BLaER1 (cell line): Measurements from ENCODE around the gene CDC42EP3.

Experiments used
- H3K27ac ChIP-seq: shearing (Covaris generic); formaldehyde crosslinking; 2 replicates; pipeline ENCODE4 v1.8.1; 2022
- H3K27me3 ChIP-seq: shearing (Covaris generic); formaldehyde crosslinking; 2 replicates; pipeline ENCODE4 v1.8.1; 2022
- H3K36me3 ChIP-seq: shearing (Covaris generic); formaldehyde crosslinking; 2 replicates; pipeline ENCODE4 v1.8.1; 2022
- H3K4me1 ChIP-seq: shearing (Covaris generic); formaldehyde crosslinking; 2 replicates; pipeline ENCODE4 v1.8.1; 2022
- H3K4me2 ChIP-seq: shearing (Covaris generic); formaldehyde crosslinking; 2 replicates; pipeline ENCODE4 v1.8.1; 2022
- H3K4me3 ChIP-seq: shearing (Covaris generic); formaldehyde crosslinking; 2 replicates; pipeline ENCODE4 v1.8.1; 2022
- H3K9ac ChIP-seq: shearing (Covaris generic); formaldehyde crosslinking; 2 replicates; pipeline ENCODE4 v1.8.1; 2022
- H3K9me3 ChIP-seq: shearing (Covaris generic); formaldehyde crosslinking; 2 replicates; pipeline ENCODE4 v1.8.1; 2022
- H4K20me1 ChIP-seq: shearing (Covaris generic); formaldehyde crosslinking; 2 replicates; pipeline ENCODE4 v1.8.1; 2022
- Cebpa-rat ChIP-seq: shearing (Covaris generic); IDR thresholded peaks from 2 replicates; pipeline ENCODE4 v1.8.1; 2022

The CDC42EP3 gene

DNA sequence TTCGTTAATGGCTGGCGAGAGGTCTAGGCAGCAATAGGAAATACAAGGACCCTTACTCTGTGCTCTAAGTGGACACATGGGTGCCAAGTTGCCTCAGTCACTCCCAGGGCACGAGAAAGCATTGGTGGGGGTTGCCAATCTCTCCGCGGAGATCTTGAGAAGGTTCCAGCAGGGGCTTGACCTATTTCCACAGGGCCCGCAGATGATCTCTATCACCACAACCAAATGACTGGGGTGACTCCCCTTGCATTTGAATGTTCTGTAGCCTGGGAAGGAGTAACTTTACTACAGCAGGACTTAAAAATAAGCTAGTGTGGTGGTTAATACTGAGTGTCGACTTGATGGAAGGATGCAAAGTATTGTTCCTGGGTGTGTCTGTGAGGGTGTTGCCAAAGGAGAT, 8.1 kb downstream of the CDC42EP3 start:
- no peak for TF ChIP-seq Cebpa-rat
- Histone ChIP-seq H3K9me3 (no peaks in the 10 kb centered on the region), H3K27me3 (no peaks in the 10 kb centered on the region), H3K36me3 (peaks cover 12% of the 10 kb centered on the region; the same call in 1 of the 2 replicates), H3K4me2 (no peak overlapping the region), H3K4me3 (no peak overlapping the region), H3K27ac (no peak overlapping the region), H3K4me1 (peaks cover 31% of the 10 kb centered on the region), H3K9ac (no peak overlapping the region), H4K20me1 (peaks cover 30% of the 10 kb centered on the region)

DNA sequence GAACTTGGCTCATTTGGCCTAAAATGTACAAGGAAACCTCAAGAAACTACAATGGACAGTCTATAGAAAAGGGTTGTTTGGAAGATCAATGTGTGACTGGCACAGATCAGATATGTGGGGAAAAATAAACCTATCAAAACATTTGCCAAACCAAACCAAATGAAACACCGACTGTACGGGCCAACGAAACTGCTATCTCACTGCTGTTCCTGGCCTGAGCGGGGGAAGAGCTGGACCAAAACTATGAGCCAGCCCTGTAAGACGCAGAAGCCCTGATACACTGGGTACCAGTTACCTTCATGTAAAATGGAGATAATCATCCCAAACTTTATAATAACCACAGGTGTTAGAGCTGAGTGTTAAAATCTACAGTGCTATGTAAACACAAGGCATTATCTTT, 11.7 kb downstream of the CDC42EP3 start:
- no peak for TF ChIP-seq Cebpa-rat
- Histone ChIP-seq H4K20me1 (no peaks in the 10 kb centered on the region; the same call in 1 of the 2 replicates), H3K27ac (no peak overlapping the region), H3K9me3 (no peaks in the 10 kb centered on the region), H3K36me3 (peaks cover 12% of the 10 kb centered on the region; the same call in 1 of the 2 replicates), H3K27me3 (no peaks in the 10 kb centered on the region), H3K4me1 (peaks cover 33% of the 10 kb centered on the region), H3K9ac (no peak overlapping the region), H3K4me2 (no peak overlapping the region), H3K4me3 (no peak overlapping the region)

DNA sequence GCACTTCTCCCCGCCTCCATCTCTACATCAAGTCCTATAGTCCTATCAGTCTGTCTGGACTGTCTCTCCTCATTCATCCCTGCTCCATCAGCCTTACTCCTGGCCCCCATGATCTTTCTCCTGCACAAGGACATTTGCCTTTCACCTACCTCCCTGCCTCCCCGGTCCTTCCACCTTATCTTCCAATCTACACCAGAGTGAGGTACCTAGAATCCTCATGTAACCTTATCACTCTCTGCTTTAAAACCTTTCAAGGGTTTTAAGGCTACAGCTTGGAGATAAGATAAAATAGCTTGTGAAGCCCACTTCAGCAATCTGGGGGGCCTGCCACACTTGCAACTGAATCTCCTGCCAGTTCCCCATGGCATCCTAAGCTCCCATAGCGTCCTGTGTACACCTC, 12.8 kb downstream of the CDC42EP3 start:
- Histone ChIP-seq H3K4me3 (no peak overlapping the region), H3K27ac (no peak overlapping the region), H3K4me1 (peaks cover 44% of the 10 kb centered on the region), H3K36me3 (peaks cover 12% of the 10 kb centered on the region; the same call in 1 of the 2 replicates), H3K9ac (no peak overlapping the region), H4K20me1 (peaks cover 5% of the 10 kb centered on the region; the same call in 1 of the 2 replicates), H3K4me2 (no peak overlapping the region), H3K9me3 (no peaks in the 10 kb centered on the region), H3K27me3 (no peaks in the 10 kb centered on the region)
- no peak for TF ChIP-seq Cebpa-rat

GRCh38 chr2:37657471-37657870, 14.0 kb downstream of the CDC42EP3 start:
- H4K20me1 ChIP-seq, result peaks cover 13% of the 10 kb centered on the region; the same call in 1 of the 2 replicates
- no peak for TF ChIP-seq Cebpa-rat
- no peaks in the 10 kb centered on the region for H3K36me3 ChIP-seq
- H3K4me1 ChIP-seq, result peaks cover 56% of the 10 kb centered on the region
- H3K27me3 ChIP-seq, result no peaks in the 10 kb centered on the region
- H3K4me2 ChIP-seq, result peak overlapping the region; percentile 86
- H3K9me3 ChIP-seq, result no peaks in the 10 kb centered on the region
- H3K9ac ChIP-seq, result no peak overlapping the region
- no peak overlapping the region for H3K4me3 ChIP-seq
- H3K27ac ChIP-seq, result no peak overlapping the region

DNA sequence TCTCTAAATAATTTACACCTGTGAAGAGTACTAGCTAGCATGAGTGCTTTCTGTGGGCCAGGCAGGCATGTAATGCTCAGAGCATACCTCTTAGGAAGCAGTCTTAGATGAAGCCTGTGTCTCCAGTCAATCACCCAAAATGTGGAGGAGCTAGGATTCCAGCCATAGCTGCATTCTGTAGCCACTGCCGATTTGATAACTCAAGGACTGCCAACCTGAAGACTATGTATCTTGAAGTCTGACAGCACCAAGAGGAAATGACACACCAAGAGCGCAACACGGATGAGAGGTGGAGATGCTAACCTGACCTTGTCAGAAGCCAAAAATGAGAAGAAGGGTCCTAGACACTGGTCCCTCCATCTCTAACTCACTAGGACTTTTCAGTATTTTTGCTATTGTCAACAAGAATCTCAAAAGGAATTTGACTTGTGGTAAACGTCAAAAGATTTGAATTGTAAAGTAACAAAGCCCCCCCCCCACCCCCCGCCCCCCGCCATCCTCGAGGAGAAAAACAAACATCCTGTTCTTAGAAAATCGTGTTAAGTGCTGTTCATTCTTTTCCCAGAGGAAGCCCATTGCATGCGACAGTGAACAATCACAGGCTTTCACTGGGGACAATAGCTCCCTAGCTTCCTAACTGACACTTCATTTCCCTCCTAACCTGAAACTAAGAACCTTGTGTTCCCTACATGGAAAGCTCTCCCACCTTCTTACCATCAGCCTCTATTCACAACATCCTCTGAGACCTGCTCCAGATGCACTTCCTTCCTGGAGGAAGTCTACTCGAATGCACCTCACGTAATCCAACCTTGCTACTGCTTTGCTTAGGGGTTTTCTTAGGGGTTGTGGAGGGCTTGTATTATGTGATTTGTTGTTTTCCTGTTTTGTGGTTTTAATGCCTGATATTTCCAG, 14.7 kb downstream of the CDC42EP3 start:
- Histone ChIP-seq H3K9me3 (no peaks in the 10 kb centered on the region), H3K27me3 (no peaks in the 10 kb centered on the region), H3K9ac (no peak overlapping the region), H3K36me3 (no peaks in the 10 kb centered on the region), H3K4me3 (no peak overlapping the region), H4K20me1 (peaks cover 13% of the 10 kb centered on the region; the same call in 1 of the 2 replicates), H3K27ac (no peak overlapping the region), H3K4me2 (peak overlapping the region; percentile 86), H3K4me1 (peaks cover 60% of the 10 kb centered on the region)
- no peak for TF ChIP-seq Cebpa-rat

GRCh38 chr2:37654932-37655841, 16.3 kb downstream of the CDC42EP3 start:
- Histone ChIP-seq H3K27ac (no peak overlapping the region), H3K4me2 (peak overlapping the region; percentile 86), H3K9me3 (no peaks in the 10 kb centered on the region), H3K27me3 (no peaks in the 10 kb centered on the region), H3K4me1 (peaks cover 73% of the 10 kb centered on the region), H3K9ac (no peak overlapping the region), H4K20me1 (peaks cover 13% of the 10 kb centered on the region; the same call in 1 of the 2 replicates), H3K4me3 (no peak overlapping the region), H3K36me3 (no peaks in the 10 kb centered on the region)
- no peak for TF ChIP-seq Cebpa-rat

DNA sequence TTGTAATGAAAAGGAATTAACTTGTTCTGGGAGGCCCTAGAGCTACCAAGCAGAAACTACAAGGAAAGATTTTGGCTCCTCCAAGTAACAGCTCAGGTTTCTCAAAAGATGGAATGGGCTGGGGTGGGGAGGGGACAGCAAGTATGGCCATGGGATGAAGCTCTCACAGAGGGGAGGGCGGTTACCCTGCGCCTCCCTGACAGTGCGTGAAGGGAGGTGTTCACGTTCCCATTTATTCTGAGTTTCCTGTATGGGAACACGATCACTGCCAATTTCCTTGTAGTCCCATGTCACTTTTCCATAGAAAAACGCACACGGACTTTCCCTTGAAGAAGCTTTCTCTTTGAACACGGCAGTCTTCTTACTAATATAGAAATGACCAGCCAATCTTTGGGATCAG, 17.0 kb downstream of the CDC42EP3 start:
- H3K9ac ChIP-seq, result no peak overlapping the region
- H3K9me3 ChIP-seq, result no peaks in the 10 kb centered on the region
- no peaks in the 10 kb centered on the region; the same call in 1 of the 2 replicates for H3K36me3 ChIP-seq
- peaks cover 13% of the 10 kb centered on the region; the same call in 1 of the 2 replicates for H4K20me1 ChIP-seq
- peak overlapping the region; percentile 33; the same call in 1 of the 2 replicates for H3K27ac ChIP-seq
- H3K4me1 ChIP-seq, result peaks cover 73% of the 10 kb centered on the region
- no peaks in the 10 kb centered on the region for H3K27me3 ChIP-seq
- H3K4me2 ChIP-seq, result peak overlapping the region; percentile 86
- no peak for TF ChIP-seq Cebpa-rat
- 0 out of 2 replicates have a peak overlapping the region, but pooled peaks have one; percentile 8 for H3K4me3 ChIP-seq

- Histone ChIP-seq H3K4me2 (peak overlapping the region; percentile 86), H3K27ac (peak overlapping the region; percentile 33; the same call in 1 of the 2 replicates), H3K4me3 (peak overlapping the region; percentile 8; the same call in 1 of the 2 replicates)
These were observed 17.6 kb downstream of the CDC42EP3 start for GRCh38 chr2:37653805-37654378.

GRCh38 chr2:37653093-37653492, 18.3 kb downstream of the CDC42EP3 start:
- no peak for TF ChIP-seq Cebpa-rat
- no peak overlapping the region for H3K9ac ChIP-seq
- H3K4me3 ChIP-seq, result no peak overlapping the region
- H3K27me3 ChIP-seq, result no peaks in the 10 kb centered on the region
- peaks cover 3% of the 10 kb centered on the region for H3K36me3 ChIP-seq
- H3K4me1 ChIP-seq, result peaks cover 81% of the 10 kb centered on the region
- peak overlapping the region; percentile 16; the same call in 1 of the 2 replicates for H3K27ac ChIP-seq
- H3K4me2 ChIP-seq, result peak overlapping the region; percentile 86
- peaks cover 3% of the 10 kb centered on the region for H3K9me3 ChIP-seq
- H4K20me1 ChIP-seq, result peaks cover 13% of the 10 kb centered on the region; the same call in 1 of the 2 replicates

More at GRCh38 chr2:37653805-37654378, 17.6 kb downstream of the CDC42EP3 start:
- Histone ChIP-seq H3K9ac (peak overlapping the region; percentile 27; the same call in 1 of the 2 replicates), H3K9me3 (no peaks in the 10 kb centered on the region), H3K36me3 (no peaks in the 10 kb centered on the region; the same call in 1 of the 2 replicates), H4K20me1 (peaks cover 13% of the 10 kb centered on the region; the same call in 1 of the 2 replicates), H3K4me1 (peaks cover 73% of the 10 kb centered on the region), H3K27me3 (no peaks in the 10 kb centered on the region)
- TF ChIP-seq Cebpa-rat, result no peak
